Thoracic aorta (tissue), 2 donors: ENCODE data around the gene C10orf120. TPM values are rescaled to one million over a fixed set of nuclear protein-coding genes. Genes with fewer than 3 reads are reported as not detected.

Experiments
- ATAC-seq: fragments of 150-250 bp; one replicate; pipeline ENCODE4 v1.8.0; 2017; ENCODE audit warnings: low read depth; ENCODE audit not compliant: insufficient number of reproducible peaks, low FRiP score
- DNase-seq: peaks from one replicate; pipeline ENCODE4 v3.0.0-alpha.2; 2020; ENCODE audit warnings: low spot score
- H3K27ac ChIP-seq, 2 donors: fragments of 200-600 bp; sonication (generic); 1 replicate in 1 of 2; 2 replicates in 1 of 2; pipeline ENCODE4 v1.5.1; 2016; ENCODE audit warnings: mild to moderate bottlenecking in 2 of 2, moderate library complexity in 2 of 2
- H3K27me3 ChIP-seq: fragments of 200-600 bp; sonication (generic); replicated peaks from 2 replicates; pipeline ENCODE4 v1.6.0; 2016; ENCODE audit warnings: mild to moderate bottlenecking; ENCODE audit not compliant: insufficient read depth
- H3K36me3 ChIP-seq: fragments of 200-600 bp; sonication (generic); one replicate; pipeline ENCODE4 v1.5.1; 2016
- H3K4me1 ChIP-seq, 2 donors: fragments of 200-600 bp; sonication (generic); 1 replicate in 1 of 2; 2 replicates in 1 of 2; pipeline versions ENCODE4 v1.5.1 to v1.6.0; 2016; ENCODE audit warnings: low read depth in 2 of 2, mild to moderate bottlenecking in 1 of 2; ENCODE audit not compliant: control insufficient read depth in 1 of 2
- H3K4me3 ChIP-seq: fragments of 200-600 bp; sonication (generic); 2 replicates; pipeline ENCODE4 v1.5.1; 2016; ENCODE audit warnings: mild to moderate bottlenecking
- H3K9me3 ChIP-seq: fragments of 200-600 bp; sonication (generic); 2 replicates; pipeline ENCODE4 v1.5.1; 2016
- CTCF ChIP-seq: fragments of 200-600 bp; sonication (generic); IDR thresholded peaks from one replicate; pipeline ENCODE4 v1.5.1; 2019; ENCODE audit warnings: antibody characterized with exemption
- total RNA-seq, 2 donors: library from RNA; depleted of rRNA; stranded (reverse); fragments of >200 nt; gene quantifications; one replicate each; pipeline versions ENCODE4 v1.1.0 to v1.2.3, GENCODE V29; 2016

Gene C10orf120
- total RNA-seq, 2 donors from 2014 or later = not detected

- Histone ChIP-seq H3K27ac (no peak overlapping the region), H3K9me3 (no peaks in the 10 kb centered on the region), H3K4me3 (no peak overlapping the region), H3K4me1 (no peaks in the 10 kb centered on the region), H3K27me3 (no peaks in the 10 kb centered on the region), H3K36me3 (no peaks in the 10 kb centered on the region)
- TF ChIP-seq CTCF = no peak
- DNase-seq (no peak), ATAC-seq (no peak)
Measured at GRCh38 chr10:122678266-122678665, 21.4 kb downstream of the C10orf120 start.

DNA sequence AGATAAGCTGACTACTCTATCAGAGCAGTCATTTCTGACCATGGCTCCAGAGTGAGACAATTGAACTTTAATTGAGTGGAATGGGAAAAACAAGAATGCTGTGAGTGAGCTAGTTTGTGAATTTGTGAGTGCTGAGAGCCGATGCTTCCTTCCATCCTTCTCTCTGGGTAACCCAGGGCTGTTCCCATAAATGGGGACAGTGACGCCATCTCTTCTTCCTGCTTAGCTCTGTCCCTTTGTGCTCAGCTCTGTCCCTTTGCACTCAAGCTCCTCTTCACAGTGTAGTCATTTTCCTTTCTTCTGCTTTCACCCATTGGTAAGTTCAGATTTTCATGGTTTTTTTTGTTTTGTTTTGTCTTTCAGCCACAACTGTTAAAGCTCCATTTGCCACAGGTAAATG is 24.4 kb downstream of the C10orf120 start:
- H3K27me3 ChIP-seq = no peaks in the 10 kb centered on the region
- no peak overlapping the region for H3K27ac ChIP-seq
- no peaks in the 10 kb centered on the region for H3K9me3 ChIP-seq
- ATAC-seq (no peak), DNase-seq (no peak)
- H3K4me1 ChIP-seq = no peaks in the 10 kb centered on the region
- no peak overlapping the region for H3K4me3 ChIP-seq
- TF ChIP-seq CTCF = no peak
- H3K36me3 ChIP-seq = no peaks in the 10 kb centered on the region

DNA sequence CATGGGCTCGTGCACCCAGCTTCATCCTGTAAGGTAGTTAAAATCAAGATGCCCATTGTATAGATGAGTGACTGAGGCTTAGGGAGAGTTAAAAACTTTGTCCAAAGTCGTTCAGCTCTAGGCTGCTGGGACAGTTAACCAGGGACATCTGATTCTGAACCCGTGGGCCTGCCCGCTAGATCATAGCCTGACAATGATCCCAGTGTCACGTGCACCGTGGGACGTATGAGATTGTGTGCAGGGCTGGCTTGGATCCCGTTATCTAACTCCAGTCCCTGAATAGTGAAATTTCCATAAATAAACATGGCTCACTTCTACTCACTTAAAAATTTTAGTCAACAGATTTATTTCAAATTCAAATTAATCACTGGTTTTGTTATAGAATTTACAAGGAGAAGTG is 24.9 kb downstream of the C10orf120 start:
- TF ChIP-seq CTCF = no peak
- Histone ChIP-seq H3K36me3 (no peaks in the 10 kb centered on the region), H3K4me3 (no peak overlapping the region), H3K27ac (no peak overlapping the region), H3K4me1 (no peaks in the 10 kb centered on the region), H3K27me3 (no peaks in the 10 kb centered on the region), H3K9me3 (no peaks in the 10 kb centered on the region)
- DNase-seq (no peak), ATAC-seq (no peak)

DNA sequence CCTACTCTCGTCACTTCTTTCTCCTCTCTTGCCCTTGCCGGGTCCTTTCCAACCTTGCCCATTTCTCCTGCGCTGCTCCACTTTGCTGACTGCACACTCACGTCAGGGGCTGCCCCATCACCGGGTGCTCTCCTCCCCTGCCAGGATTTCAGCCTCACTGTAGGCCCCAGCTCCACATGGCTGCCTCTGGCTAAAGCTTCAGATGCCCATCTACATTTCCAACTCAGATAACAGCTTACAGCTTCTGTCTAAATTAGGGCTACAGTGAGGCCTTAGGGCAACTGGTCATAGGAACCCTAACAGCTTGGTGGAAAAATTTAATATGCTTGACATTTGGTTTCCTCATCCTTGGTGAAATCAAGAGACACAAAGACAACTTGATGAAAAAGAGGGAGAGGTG is 25.9 kb downstream of the C10orf120 start:
- Histone ChIP-seq H3K27me3 (no peaks in the 10 kb centered on the region), H3K4me3 (no peak overlapping the region), H3K27ac (no peak overlapping the region), H3K9me3 (no peaks in the 10 kb centered on the region), H3K36me3 (no peaks in the 10 kb centered on the region), H3K4me1 (no peaks in the 10 kb centered on the region)
- no peak for TF ChIP-seq CTCF
- ATAC-seq (no peak), DNase-seq (no peak)

DNA sequence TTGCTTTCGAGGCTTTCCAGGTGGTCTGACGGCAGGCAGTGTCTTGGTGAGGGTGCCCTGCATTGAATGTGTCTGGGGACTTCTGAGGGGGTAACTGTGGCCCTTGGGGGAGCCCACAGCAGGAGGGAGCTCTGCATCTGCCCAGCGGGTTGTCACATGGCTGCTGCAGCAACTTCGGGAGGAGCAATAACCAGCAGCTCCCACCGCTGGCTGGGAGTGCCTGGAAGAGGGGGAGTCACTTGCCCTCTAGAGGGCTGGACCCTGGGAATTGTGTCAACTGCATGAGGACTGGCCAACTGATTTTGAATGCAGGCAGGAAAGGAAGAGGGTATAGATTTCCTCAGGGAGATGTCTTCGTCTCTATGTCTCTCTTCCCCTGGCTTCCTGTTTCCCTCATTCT is 26.4 kb downstream of the C10orf120 start:
- no peak overlapping the region for H3K4me3 ChIP-seq
- ATAC-seq = no peak
- H3K36me3 ChIP-seq = no peaks in the 10 kb centered on the region
- no peak for TF ChIP-seq CTCF
- H3K4me1 ChIP-seq = no peaks in the 10 kb centered on the region
- no peaks in the 10 kb centered on the region for H3K27me3 ChIP-seq
- no peaks in the 10 kb centered on the region for H3K9me3 ChIP-seq
- DNase-seq = no peak
- no peak overlapping the region for H3K27ac ChIP-seq
